Fibroblast of lung (primary cell): ENCODE measurements around the gene OSTM1. TPM values are rescaled to one million over a fixed set of nuclear protein-coding genes. Genes with fewer than 3 reads are reported as not detected.

Experiments
- DNase-seq, 2 donors: peaks; one replicate each; pipeline versions ENCODE4 v3.0.0 to v3.0.0-alpha.2; 2010; ENCODE audit warnings: low read depth in 2 of 2
- H2AFZ ChIP-seq: 2 replicates; pipeline ENCODE4 v1.5.1; 2012; ENCODE audit warnings: low read length, control low read depth, inconsistent platforms
- H3K27ac ChIP-seq: 2 replicates; pipeline ENCODE4 v1.5.1; 2011; ENCODE audit warnings: low read length, control low read depth; ENCODE audit not compliant: insufficient read depth
- H3K27me3 ChIP-seq: 2 replicates; pipeline ENCODE4 v1.5.1; 2011; ENCODE audit warnings: mild to moderate bottlenecking, low read length; ENCODE audit not compliant: control insufficient read depth, insufficient read depth
- H3K36me3 ChIP-seq: 2 replicates; pipeline ENCODE4 v1.5.1; 2011; ENCODE audit warnings: low read length; ENCODE audit not compliant: control insufficient read depth, insufficient read depth
- H3K4me1 ChIP-seq: 2 replicates; pipeline ENCODE4 v1.5.1; 2011; ENCODE audit warnings: low read length; ENCODE audit not compliant: control insufficient read depth, insufficient read depth; ENCODE audit errors: extremely low read depth
- H3K4me2 ChIP-seq: 2 replicates; pipeline ENCODE4 v1.5.1; 2011; ENCODE audit warnings: low read length, control low read depth; ENCODE audit not compliant: insufficient read depth; ENCODE audit errors: extremely low read depth
- H3K4me3 ChIP-seq, 4 experiments: fragments of 200-600 bp in 1 of 4; sonication (generic) in 1 of 4; replicated peaks in 1 of 4; 2 replicates each; pipeline ENCODE4 v1.5.1; 2011 to 2016; ENCODE audit warnings: low read length in 4 of 4, low read depth in 3 of 4, mild to moderate bottlenecking in 3 of 4, control low read depth in 2 of 4, inconsistent platforms in 1 of 4, mixed read lengths in 1 of 4; ENCODE audit not compliant: insufficient read depth in 1 of 4; ENCODE audit errors: control extremely low read depth in 1 of 4
- H3K79me2 ChIP-seq: 2 replicates; pipeline ENCODE4 v1.5.1; 2012; ENCODE audit warnings: mild to moderate bottlenecking, low read length, inconsistent platforms; ENCODE audit not compliant: control insufficient read depth, insufficient read depth
- H3K9ac ChIP-seq: 2 replicates; pipeline ENCODE4 v1.5.1; 2011; ENCODE audit warnings: mild to moderate bottlenecking, low read length, control low read depth; ENCODE audit not compliant: insufficient read depth
- H3K9me3 ChIP-seq: 2 replicates; pipeline ENCODE4 v1.5.1; 2012; ENCODE audit warnings: low read depth, low read length; ENCODE audit not compliant: control insufficient read depth, insufficient read depth
- H4K20me1 ChIP-seq: 2 replicates; pipeline ENCODE4 v1.5.1; 2011; ENCODE audit warnings: low read length; ENCODE audit not compliant: control insufficient read depth, insufficient read depth; ENCODE audit errors: extremely low read depth
- CTCF ChIP-seq, 2 donors: IDR thresholded peaks in 1 of 2; conservative IDR thresholded peaks in 1 of 2; 1 replicate in 1 of 2; 2 replicates in 1 of 2; pipeline ENCODE4 v1.5.1; 2011 to 2012; ENCODE audit warnings: low read length in 2 of 2, control low read depth in 1 of 2, inconsistent platforms in 1 of 2, low read depth in 1 of 2, mild to moderate bottlenecking in 1 of 2
- EZH2 ChIP-seq: IDR thresholded peaks from 2 replicates; pipeline ENCODE4 v1.5.1; 2012; ENCODE audit warnings: low read length, control low read depth, mild to moderate bottlenecking; ENCODE audit errors: missing control alignments
- polyA plus RNA-seq, 2 donors: library from polyadenylated mRNA; depleted of rRNA in 1 of 2; stranded (reverse) in 1 of 2; unstranded in 1 of 2; fragments of >200 nt; gene quantifications; 2 replicates each; pipeline ENCODE4 v1.2.1, GENCODE V29; 2011 to 2012; ENCODE audit warnings: missing spikeins in 1 of 2
- total RNA-seq: library from RNA; depleted of rRNA; stranded (reverse); fragments of >200 nt; gene quantifications from 2 replicates; pipeline ENCODE4 v1.2.1, GENCODE V29; 2014

Gene OSTM1
- total and polyA plus RNA-seq, 2 donors (not counting 1 experiment from before 2014, with no cell fraction given): 31.9 to 37.0 TPM

DNA sequence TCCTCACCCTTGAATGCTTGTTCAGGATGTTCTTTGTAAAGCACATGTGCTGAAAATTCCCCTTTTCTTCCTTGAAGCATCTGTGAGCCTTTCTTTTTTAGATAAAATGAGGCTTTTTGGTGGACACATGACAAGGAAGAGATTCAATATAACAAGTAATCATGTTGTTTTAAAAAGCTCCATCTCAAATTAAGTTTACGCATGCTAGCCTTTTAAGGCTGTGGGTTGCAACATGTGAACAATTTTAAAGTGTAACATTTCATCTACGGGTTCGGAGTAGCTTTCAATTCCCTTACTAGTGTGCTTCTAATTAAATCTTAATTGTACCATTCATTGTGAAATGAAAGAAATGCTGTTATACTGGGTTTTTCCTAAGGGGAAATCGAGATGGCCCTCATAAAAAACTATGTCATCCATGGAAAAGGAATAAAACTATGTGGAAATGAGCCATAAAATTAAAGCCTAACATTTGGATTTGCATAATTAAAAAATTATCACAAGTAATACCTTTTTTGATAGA lies 19.3 kb upstream of the OSTM1 start:
- Histone ChIP-seq H4K20me1 (no peaks in the 10 kb centered on the region), H3K27me3 (no peaks in the 10 kb centered on the region), H3K79me2 (no peaks in the 10 kb centered on the region), H3K4me1 (no peaks in the 10 kb centered on the region), H3K4me2 (no peak overlapping the region), H3K36me3 (no peaks in the 10 kb centered on the region), H3K4me3 (no peak overlapping the region), H3K9ac (no peak overlapping the region), H3K9me3 (no peaks in the 10 kb centered on the region), H2AFZ (no peak overlapping the region), H3K27ac (no peak overlapping the region)
- no peak for TF ChIP-seq EZH2
- DNase-seq: no peak

GRCh38 chr6:108091288-108091687 lies 16.7 kb upstream of the OSTM1 start:
- Histone ChIP-seq H3K4me2 (no peak overlapping the region), H3K4me3 (no peak overlapping the region), H3K9ac (no peak overlapping the region), H2AFZ (no peak overlapping the region), H3K36me3 (no peaks in the 10 kb centered on the region), H3K27me3 (peaks cover 2% of the 10 kb centered on the region), H3K4me1 (no peaks in the 10 kb centered on the region), H3K9me3 (no peaks in the 10 kb centered on the region), H3K79me2 (no peaks in the 10 kb centered on the region), H4K20me1 (no peaks in the 10 kb centered on the region), H3K27ac (no peak overlapping the region)
- TF ChIP-seq EZH2 (no peak), CTCF (conservative IDR thresholded peaks at IDR 0.05 in 1 of 2, IDR thresholded peaks at IDR 0.05 in 1 of 2; ENCODE audit: low read depth in 1 of 2, low read length in 2 of 2) (no peak)
- no peak for DNase-seq

- no peak for TF ChIP-seq CTCF (conservative IDR thresholded peaks at IDR 0.05 in 1 of 2, IDR thresholded peaks at IDR 0.05 in 1 of 2; ENCODE audit: low read depth in 1 of 2, low read length in 2 of 2)
- TF ChIP-seq EZH2: no peak
- no peak for DNase-seq
Observed at GRCh38 chr6:108083349-108083748, 8.8 kb upstream of the OSTM1 start.

More at GRCh38 chr6:108083349-108083748, 8.8 kb upstream of the OSTM1 start:
- no peak overlapping the region for H2AFZ ChIP-seq
- H3K9ac ChIP-seq: no peak overlapping the region
- peaks cover under 1% of the 10 kb centered on the region for H3K27me3 ChIP-seq
- H3K4me3 ChIP-seq: no peak overlapping the region
- no peaks in the 10 kb centered on the region for H3K4me1 ChIP-seq
- no peak overlapping the region for H3K4me2 ChIP-seq
- no peaks in the 10 kb centered on the region for H3K36me3 ChIP-seq
- H3K27ac ChIP-seq: no peak overlapping the region
- no peaks in the 10 kb centered on the region for H3K9me3 ChIP-seq
- no peaks in the 10 kb centered on the region for H4K20me1 ChIP-seq
- no peaks in the 10 kb centered on the region for H3K79me2 ChIP-seq
